HG03460 (cell line): ENCODE data around the gene MYOF.
A peak's percentile ranks its signal among the peaks of the same experiment; 100 is the strongest.

Experiments
- ATAC-seq: cut with Tn5 transposase; IDR thresholded peaks from one replicate; pipeline ENCODE4 v1.9.1; 2021; ENCODE audit not compliant: unreplicated experiment

Gene MYOF

GRCh38 chr10:93398528-93398927 is 83.6 kb downstream of the MYOF start:
- no peak for ATAC-seq

GRCh38 chr10:93397020-93397419 is 85.1 kb downstream of the MYOF start:
- no peak for ATAC-seq

GRCh38 chr10:93393211-93393610 is 88.9 kb downstream of the MYOF start:
- no peak for ATAC-seq

GRCh38 chr10:93392121-93392520 is 90.0 kb downstream of the MYOF start:
- ATAC-seq: no peak

- no peak for ATAC-seq
Observed at GRCh38 chr10:93390306-93391090, 91.6 kb downstream of the MYOF start.

- ATAC-seq: no peak
Observed at GRCh38 chr10:93386631-93387369, 95.3 kb downstream of the MYOF start.

GRCh38 chr10:93385345-93385744 is 96.8 kb downstream of the MYOF start:
- ATAC-seq: no peak

GRCh38 chr10:93384006-93384405 is 98.1 kb downstream of the MYOF start:
- no peak for ATAC-seq

GRCh38 chr10:93383562-93383981 is 98.6 kb downstream of the MYOF start:
- no peak for ATAC-seq

- no peak for ATAC-seq
Observed at GRCh38 chr10:93379731-93380575, 102.2 kb downstream of the MYOF start.

- ATAC-seq: no peak
Observed at GRCh38 chr10:93378997-93379730, 103.0 kb downstream of the MYOF start.

GRCh38 chr10:93378039-93378438 is 104.1 kb downstream of the MYOF start:
- ATAC-seq: no peak

GRCh38 chr10:93376372-93377293 is 105.5 kb downstream of the MYOF start:
- ATAC-seq: peak; percentile 57

GRCh38 chr10:93370961-93371360 is 111.2 kb downstream of the MYOF start:
- no peak for ATAC-seq

GRCh38 chr10:93369588-93370164 is 112.5 kb downstream of the MYOF start:
- ATAC-seq: no peak

GRCh38 chr10:93368210-93368609 is 113.9 kb downstream of the MYOF start:
- ATAC-seq: no peak

GRCh38 chr10:93367664-93368063 is 114.5 kb downstream of the MYOF start:
- no peak for ATAC-seq

GRCh38 chr10:93364966-93365365 is 117.2 kb downstream of the MYOF start:
- ATAC-seq: no peak

GRCh38 chr10:93363891-93364648 is 118.1 kb downstream of the MYOF start:
- no peak for ATAC-seq
